ENCODE results near the gene PCBP2. TPM values are rescaled to one million over a fixed set of nuclear protein-coding genes. Genes with fewer than 3 reads are reported as not detected.

Gene PCBP2
- total RNA-seq, 6 donors from 2014 or later: 346 to 723 (median 513) TPM

DNA sequence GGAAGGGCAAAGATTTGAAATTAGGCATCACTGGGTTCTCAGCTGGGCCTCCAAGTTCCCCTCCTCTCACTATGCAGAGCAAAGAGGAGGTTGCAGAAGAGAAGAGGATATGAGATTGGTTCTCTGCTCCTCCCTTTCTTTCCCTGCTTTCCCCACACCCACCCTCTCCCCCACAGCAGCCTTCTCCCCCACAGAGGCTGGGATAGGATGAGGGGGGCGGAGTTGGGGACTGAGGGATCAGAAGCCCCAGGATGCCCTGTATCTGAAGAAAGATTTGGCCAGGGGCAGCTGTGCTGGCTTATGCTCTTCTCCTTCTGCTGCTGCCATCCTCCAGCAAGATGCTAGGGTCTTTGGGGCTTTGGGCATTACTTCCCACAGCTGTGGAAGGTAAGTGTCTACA, 28.3 kb upstream of the PCBP2 start, which contains the start of gene AMHR2:
Gene AMHR2, plus strand, starts transcription at position 259 of the 400 bp plus-strand sequence. Its CDS starts 80 bp downstream, at position 339.
- WGBS, 2 donors: 95 to 100% methylated on average over 1 of the region's 1 CpG
- H3K27ac ChIP-seq: no peak within 1 kb of the TSS
- DNase-seq (no peak), ATAC-seq (ENCODE audit: low FRiP score in 2 of 2) (no peak)
- H3K36me3 ChIP-seq: no peaks in the 10 kb centered on the region
- H3K4me3 ChIP-seq: no peak within 1 kb of the TSS
- peaks cover 5 to 9% (median 6%) of the 10 kb centered on the region in 4 donors for H3K4me1 ChIP-seq
- TF ChIP-seq POLR2A (IDR thresholded peaks at IDR 0.05) (no peak), POLR2AphosphoS5 (IDR thresholded peaks at IDR 0.05) (no peak), EP300 (IDR thresholded peaks at IDR 0.05) (no peak)
- TF ChIP-seq, protein P1, sequence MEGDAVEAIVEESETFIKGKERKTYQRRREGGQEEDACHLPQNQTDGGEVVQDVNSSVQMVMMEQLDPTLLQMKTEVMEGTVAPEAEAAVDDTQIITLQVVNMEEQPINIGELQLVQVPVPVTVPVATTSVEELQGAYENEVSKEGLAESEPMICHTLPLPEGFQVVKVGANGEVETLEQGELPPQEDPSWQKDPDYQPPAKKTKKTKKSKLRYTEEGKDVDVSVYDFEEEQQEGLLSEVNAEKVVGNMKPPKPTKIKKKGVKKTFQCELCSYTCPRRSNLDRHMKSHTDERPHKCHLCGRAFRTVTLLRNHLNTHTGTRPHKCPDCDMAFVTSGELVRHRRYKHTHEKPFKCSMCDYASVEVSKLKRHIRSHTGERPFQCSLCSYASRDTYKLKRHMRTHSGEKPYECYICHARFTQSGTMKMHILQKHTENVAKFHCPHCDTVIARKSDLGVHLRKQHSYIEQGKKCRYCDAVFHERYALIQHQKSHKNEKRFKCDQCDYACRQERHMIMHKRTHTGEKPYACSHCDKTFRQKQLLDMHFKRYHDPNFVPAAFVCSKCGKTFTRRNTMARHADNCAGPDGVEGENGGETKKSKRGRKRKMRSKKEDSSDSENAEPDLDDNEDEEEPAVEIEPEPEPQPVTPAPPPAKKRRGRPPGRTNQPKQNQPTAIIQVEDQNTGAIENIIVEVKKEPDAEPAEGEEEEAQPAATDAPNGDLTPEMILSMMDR (IDR thresholded peaks at IDR 0.05): no peak
- H3K9me3 ChIP-seq: no peaks in the 10 kb centered on the region
- no peaks in the 10 kb centered on the region for H3K27me3 ChIP-seq

- Histone ChIP-seq H3K9me3 (no peaks in the 10 kb centered on the region), H3K4me1 (peaks cover 5 to 9% (median 6%) of the 10 kb centered on the region in 4 donors), H3K27ac (no peak overlapping the region), H3K27me3 (no peaks in the 10 kb centered on the region), H3K4me3 (no peak overlapping the region), H3K36me3 (no peaks in the 10 kb centered on the region)
- DNase-seq (no peak), ATAC-seq (ENCODE audit: low FRiP score in 2 of 2) (no peak)
- TF ChIP-seq POLR2A (IDR thresholded peaks at IDR 0.05): no peak
- no peak for TF ChIP-seq POLR2AphosphoS5 (IDR thresholded peaks at IDR 0.05)
- TF ChIP-seq EP300 (IDR thresholded peaks at IDR 0.05): no peak
- TF ChIP-seq, protein P1 (IDR thresholded peaks at IDR 0.05): no peak
- whole genome bisulfite sequencing, 2 donors: 83 to 86% methylated on average over 7 to 9 of the region's 9 CpGs
Observed at GRCh38 chr12:53424626-53425514, 27.0 kb upstream of the PCBP2 start.

DNA sequence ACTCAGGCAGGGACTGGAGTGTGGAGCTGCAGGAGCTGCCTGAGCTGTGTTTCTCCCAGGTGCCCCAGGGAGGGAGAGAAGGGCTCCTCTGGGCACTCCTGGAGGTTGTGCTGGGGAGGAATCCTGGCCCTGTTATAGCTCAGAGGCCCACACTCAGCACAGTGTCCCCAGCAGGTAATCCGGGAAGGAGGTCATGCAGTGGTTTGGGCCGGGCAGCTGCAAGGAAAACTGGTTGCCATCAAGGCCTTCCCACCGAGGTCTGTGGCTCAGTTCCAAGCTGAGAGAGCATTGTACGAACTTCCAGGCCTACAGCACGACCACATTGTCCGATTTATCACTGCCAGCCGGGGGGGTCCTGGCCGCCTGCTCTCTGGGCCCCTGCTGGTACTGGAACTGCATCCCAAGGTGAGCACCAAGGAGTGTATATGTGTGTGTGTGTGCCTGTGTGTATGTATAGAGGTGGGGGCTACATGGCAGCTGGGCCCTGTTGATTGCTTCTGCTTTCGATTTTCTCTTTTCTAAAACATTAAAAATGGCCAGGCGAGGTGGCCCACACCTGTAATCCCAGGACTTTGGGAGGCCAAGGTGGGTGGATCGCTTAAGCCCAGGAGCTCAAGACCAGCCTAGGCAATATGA, 26.3 kb upstream of the PCBP2 start:
- Histone ChIP-seq H3K27me3 (no peaks in the 10 kb centered on the region), H3K36me3 (no peaks in the 10 kb centered on the region), H3K4me1 (peaks cover 5 to 9% (median 6%) of the 10 kb centered on the region in 4 donors), H3K4me3 (no peak overlapping the region), H3K27ac (no peak overlapping the region), H3K9me3 (no peaks in the 10 kb centered on the region)
- ATAC-seq (ENCODE audit: low FRiP score in 2 of 2): no peak
- DNase-seq: no peak
- WGBS, 2 donors: 80 to 84% methylated on average over 11 of the region's 11 CpGs
- TF ChIP-seq POLR2A (IDR thresholded peaks at IDR 0.05) (no peak), EP300 (IDR thresholded peaks at IDR 0.05) (no peak)

DNA sequence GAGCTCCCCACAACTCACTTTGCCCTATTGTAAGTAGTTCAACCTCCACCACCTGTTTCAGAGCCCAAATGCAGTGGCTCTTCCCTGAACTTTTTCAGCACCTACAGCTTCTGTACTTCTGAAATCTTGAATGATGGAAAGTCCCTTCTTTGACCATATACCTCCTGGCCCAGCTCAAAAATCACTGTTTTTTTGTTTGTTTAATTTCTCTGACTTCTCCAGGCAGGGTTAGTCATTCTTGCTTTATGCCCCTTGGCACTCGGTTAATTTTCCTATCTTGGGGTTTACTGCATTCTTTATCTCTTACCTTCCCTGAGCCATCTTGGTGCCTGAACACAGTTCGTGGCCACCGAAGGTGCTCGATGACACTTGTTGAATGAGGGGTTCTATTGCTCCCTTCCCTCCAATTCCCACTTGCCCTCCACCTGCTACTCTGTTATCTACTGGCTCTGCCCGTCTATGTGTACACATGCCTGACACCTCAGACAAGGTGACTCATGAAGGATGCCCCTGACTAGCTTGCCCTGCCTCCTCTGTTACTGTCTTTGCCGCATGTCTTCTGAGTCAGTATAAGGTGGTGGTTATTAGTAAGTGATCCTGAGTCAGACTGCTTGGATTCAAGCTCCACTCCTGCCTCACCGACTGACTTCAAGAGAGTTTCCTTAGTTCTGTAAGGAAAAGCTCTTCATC, 23.9 kb upstream of the PCBP2 start:
- Histone ChIP-seq H3K36me3 (no peaks in the 10 kb centered on the region), H3K27me3 (no peaks in the 10 kb centered on the region), H3K9me3 (no peaks in the 10 kb centered on the region), H3K27ac (no peak overlapping the region), H3K4me3 (no peak overlapping the region), H3K4me1 (no peaks in the 10 kb centered on the region)
- DNase-seq: no peak
- no peak for ATAC-seq (ENCODE audit: low FRiP score in 2 of 2)
- TF ChIP-seq, protein P1 (IDR thresholded peaks at IDR 0.05): no peak
- no peak for TF ChIP-seq EP300 (IDR thresholded peaks at IDR 0.05)
- no peak for TF ChIP-seq POLR2AphosphoS5 (IDR thresholded peaks at IDR 0.05)
- no peak for TF ChIP-seq POLR2A (IDR thresholded peaks at IDR 0.05)
- 84 to 88% methylated on average over 7 of the region's 7 CpGs for WGBS, 2 donors

- Histone ChIP-seq H3K27ac (no peak overlapping the region), H3K4me1 (no peaks in the 10 kb centered on the region), H3K36me3 (no peaks in the 10 kb centered on the region), H3K9me3 (no peaks in the 10 kb centered on the region), H3K27me3 (no peaks in the 10 kb centered on the region), H3K4me3 (no peak overlapping the region)
- no peak for ATAC-seq (ENCODE audit: low FRiP score in 2 of 2)
- WGBS, 2 donors: 91 to 92% methylated on average over 7 of the region's 7 CpGs
- DNase-seq: no peak
- TF ChIP-seq, protein P1 (IDR thresholded peaks at IDR 0.05): no peak
- TF ChIP-seq POLR2AphosphoS5 (IDR thresholded peaks at IDR 0.05) (no peak), EP300 (IDR thresholded peaks at IDR 0.05) (no peak), POLR2A (IDR thresholded peaks at IDR 0.05) (no peak)
Observed at GRCh38 chr12:53428741-53429140, 23.2 kb upstream of the PCBP2 start.
